Natural killer cell (primary cell): Measurements from ENCODE around the gene SLC35F4. TPM values are rescaled to one million over a fixed set of nuclear protein-coding genes. Genes with fewer than 3 reads are reported as not detected.

ENCODE experiments used
- ATAC-seq, 3 donors: fragments of 150-1000 bp in 2 of 3; fragments of 200-7000 bp in 1 of 3; cut with Tn5 transposase; 1 replicate in 1 of 3; 2 replicates in 2 of 3; pipeline ENCODE4 v1.10.0; 2021; ENCODE audit warnings: mild to moderate bottlenecking in 2 of 3, moderate library complexity in 2 of 3
- DNase-seq, 2 donors: peaks; one replicate each; pipeline versions ENCODE4 v3.0.0 to v3.0.0-alpha.2; 2013 to 2021; ENCODE audit warnings: mixed read lengths in 1 of 2
- H3K27ac ChIP-seq: one replicate; pipeline ENCODE4 v1.5.1; 2013; ENCODE audit warnings: mild to moderate bottlenecking, low read length
- H3K27me3 ChIP-seq: one replicate; pipeline ENCODE4 v1.6.1; 2013; ENCODE audit warnings: low read length; ENCODE audit not compliant: control insufficient read depth, insufficient read depth
- H3K36me3 ChIP-seq: one replicate; pipeline ENCODE4 v1.6.1; 2013; ENCODE audit warnings: low read length; ENCODE audit not compliant: control insufficient read depth, insufficient read depth
- H3K4me1 ChIP-seq: one replicate; pipeline ENCODE4 v1.6.1; 2013; ENCODE audit warnings: low read length; ENCODE audit not compliant: control insufficient read depth, insufficient read depth
- H3K4me3 ChIP-seq: one replicate; pipeline ENCODE4 v1.5.1; 2013; ENCODE audit warnings: low read length
- H3K9me3 ChIP-seq: one replicate; pipeline ENCODE4 v1.6.1; 2013; ENCODE audit warnings: low read length; ENCODE audit not compliant: control insufficient read depth, insufficient read depth
- H3K27ac Mint-ChIP-seq, 2 donors: one replicate each; pipeline ENCODE4 v1.8.0; 2022; ENCODE audit warnings: mild to moderate bottlenecking in 2 of 2, mixed read lengths in 2 of 2, moderate library complexity in 1 of 2
- H3K27me3 Mint-ChIP-seq, 2 donors: one replicate each; pipeline ENCODE4 v1.8.0; 2022; ENCODE audit warnings: low read depth in 2 of 2, mixed read lengths in 2 of 2
- H3K36me3 Mint-ChIP-seq: one replicate; pipeline ENCODE4 v1.8.0; 2022; ENCODE audit warnings: mixed read lengths
- H3K4me1 Mint-ChIP-seq, 2 donors: one replicate each; pipeline ENCODE4 v1.8.0; 2022; ENCODE audit warnings: mixed read lengths in 2 of 2
- H3K4me3 Mint-ChIP-seq: one replicate; pipeline ENCODE4 v1.8.0; 2022; ENCODE audit warnings: mild to moderate bottlenecking, moderate library complexity, mixed read lengths
- H3K9me3 Mint-ChIP-seq, 2 donors: one replicate each; pipeline ENCODE4 v1.8.0; 2022; ENCODE audit warnings: mixed read lengths in 2 of 2
- whole genome bisulfite sequencing: methylation state at CpG from one replicate; pipeline ENCODE4 v1.1.7; 2013; ENCODE audit warnings: missing lambda C conversion rate; ENCODE audit not compliant: insufficient coverage; 5-methylcytosine and 5-hydroxymethylcytosine counted together
- intact Hi-C: fragments of 100-400 bp; cut with micrococcal nuclease; formaldehyde crosslinking; loops from one replicate; pipeline ENCODE4 v1.14.2; 2022
- total RNA-seq, 4 donors: library from RNA; stranded (reverse); fragments of 120-200 nt in 1 of 4; gene quantifications; one replicate each; pipeline versions ENCODE4 v1.2.3 to v1.2.4, GENCODE V29; 2013 to 2022
- TF ChIP-seq, protein P1 (sequence below): fragments of 200-600 bp; IDR thresholded peaks from one replicate; pipeline ENCODE4 v1.8.0; 2022; ENCODE audit warnings: antibody characterized with exemption

Gene SLC35F4
- total RNA-seq, 3 donors from 2014 or later (not counting 1 experiment from before 2014, with no cell fraction given) = not detected

DNA sequence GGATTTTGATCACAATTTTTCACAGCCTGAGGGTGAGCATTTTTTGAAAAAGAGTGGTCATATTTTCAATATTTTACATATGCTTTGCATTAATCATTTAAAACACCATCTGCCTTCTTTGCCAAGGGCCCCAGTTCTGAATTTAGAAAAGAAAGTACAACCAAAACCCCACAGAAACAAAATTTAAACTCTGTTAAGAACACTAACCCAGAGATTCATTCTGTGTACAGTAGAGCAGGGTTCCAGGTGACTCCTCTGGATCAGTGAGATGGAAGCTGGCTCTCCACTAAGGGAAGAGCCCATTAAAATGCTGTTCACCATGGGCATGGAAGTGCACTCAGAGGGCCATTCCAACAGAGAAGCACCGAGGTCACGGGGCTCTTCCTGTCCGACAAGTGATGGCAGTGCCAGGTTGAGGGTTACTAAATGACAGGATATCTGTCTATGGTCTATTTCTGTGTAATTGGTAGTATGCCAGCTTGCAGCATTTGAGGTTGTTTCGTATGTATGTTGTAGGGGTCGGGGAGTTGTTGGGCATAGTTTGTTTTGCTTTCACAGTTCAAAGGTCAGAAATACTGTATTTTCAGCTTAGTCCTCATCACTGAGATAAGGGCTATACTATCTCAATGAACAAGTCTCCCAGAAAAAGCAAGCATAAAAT is 95.9 kb downstream of the SLC35F4 start:
- no peak for ATAC-seq
- no peak overlapping the region for H3K4me3 Mint-ChIP-seq
- 84% methylated on average over 4 of the region's 5 CpGs for WGBS

DNA sequence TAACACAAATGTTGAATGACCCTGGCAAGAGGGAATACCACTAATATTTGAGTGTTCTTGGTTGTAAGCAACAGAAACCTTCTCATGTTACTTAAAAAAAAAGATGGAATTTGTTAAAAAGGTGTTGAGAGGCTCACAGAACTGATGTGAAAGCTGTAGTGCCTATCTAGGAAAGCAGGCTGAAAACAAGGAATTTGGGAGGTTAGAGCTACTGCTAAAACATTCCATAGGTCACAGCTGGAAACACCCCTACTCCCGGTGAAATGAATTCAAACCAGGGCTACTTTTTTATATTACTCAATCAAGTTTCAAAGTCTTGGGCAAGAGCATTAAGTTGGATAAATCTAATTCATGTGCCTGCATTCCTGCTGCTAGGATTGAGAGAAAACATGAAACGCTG is 104.1 kb downstream of the SLC35F4 start:
- DNase-seq (no peak), ATAC-seq (no peak)
- TF ChIP-seq, protein P1, sequence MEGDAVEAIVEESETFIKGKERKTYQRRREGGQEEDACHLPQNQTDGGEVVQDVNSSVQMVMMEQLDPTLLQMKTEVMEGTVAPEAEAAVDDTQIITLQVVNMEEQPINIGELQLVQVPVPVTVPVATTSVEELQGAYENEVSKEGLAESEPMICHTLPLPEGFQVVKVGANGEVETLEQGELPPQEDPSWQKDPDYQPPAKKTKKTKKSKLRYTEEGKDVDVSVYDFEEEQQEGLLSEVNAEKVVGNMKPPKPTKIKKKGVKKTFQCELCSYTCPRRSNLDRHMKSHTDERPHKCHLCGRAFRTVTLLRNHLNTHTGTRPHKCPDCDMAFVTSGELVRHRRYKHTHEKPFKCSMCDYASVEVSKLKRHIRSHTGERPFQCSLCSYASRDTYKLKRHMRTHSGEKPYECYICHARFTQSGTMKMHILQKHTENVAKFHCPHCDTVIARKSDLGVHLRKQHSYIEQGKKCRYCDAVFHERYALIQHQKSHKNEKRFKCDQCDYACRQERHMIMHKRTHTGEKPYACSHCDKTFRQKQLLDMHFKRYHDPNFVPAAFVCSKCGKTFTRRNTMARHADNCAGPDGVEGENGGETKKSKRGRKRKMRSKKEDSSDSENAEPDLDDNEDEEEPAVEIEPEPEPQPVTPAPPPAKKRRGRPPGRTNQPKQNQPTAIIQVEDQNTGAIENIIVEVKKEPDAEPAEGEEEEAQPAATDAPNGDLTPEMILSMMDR = no peak
- Histone ChIP-seq H3K9me3 (no peaks in the 10 kb centered on the region), H3K4me3 (no peak overlapping the region), H3K27me3 (no peaks in the 10 kb centered on the region), H3K36me3 (no peaks in the 10 kb centered on the region), H3K27ac (no peak overlapping the region), H3K4me1 (no peaks in the 10 kb centered on the region)
- intact Hi-C loops = no loop called here
- Mint-ChIP-seq H3K36me3 (no peaks in the 10 kb centered on the region), H3K4me3 (no peak overlapping the region), H3K27me3 (no peaks in the 10 kb centered on the region), H3K4me1 (no peaks in the 10 kb centered on the region), H3K27ac (no peak overlapping the region), H3K9me3 (peaks cover 6 to 15% of the 10 kb centered on the region in 2 donors)
- 53% methylated on average over 2 of the region's 2 CpGs for WGBS

More for the DNA sequence above, 95.9 kb downstream of the SLC35F4 start:
- Mint-ChIP-seq H3K27ac (no peak overlapping the region), H3K4me1 (no peaks in the 10 kb centered on the region), H3K9me3 (peaks cover 6 to 9% of the 10 kb centered on the region in 2 donors), H3K27me3 (no peaks in the 10 kb centered on the region), H3K36me3 (no peaks in the 10 kb centered on the region)
- intact Hi-C loops = no loop called here
- H3K9me3 ChIP-seq = peaks cover 10% of the 10 kb centered on the region
- H3K27me3 ChIP-seq = no peaks in the 10 kb centered on the region
- H3K36me3 ChIP-seq = no peaks in the 10 kb centered on the region
- H3K4me3 ChIP-seq = no peak overlapping the region
- TF ChIP-seq, protein P1 = no peak
- no peak overlapping the region for H3K27ac ChIP-seq
- DNase-seq = no peak
- no peaks in the 10 kb centered on the region for H3K4me1 ChIP-seq

DNA sequence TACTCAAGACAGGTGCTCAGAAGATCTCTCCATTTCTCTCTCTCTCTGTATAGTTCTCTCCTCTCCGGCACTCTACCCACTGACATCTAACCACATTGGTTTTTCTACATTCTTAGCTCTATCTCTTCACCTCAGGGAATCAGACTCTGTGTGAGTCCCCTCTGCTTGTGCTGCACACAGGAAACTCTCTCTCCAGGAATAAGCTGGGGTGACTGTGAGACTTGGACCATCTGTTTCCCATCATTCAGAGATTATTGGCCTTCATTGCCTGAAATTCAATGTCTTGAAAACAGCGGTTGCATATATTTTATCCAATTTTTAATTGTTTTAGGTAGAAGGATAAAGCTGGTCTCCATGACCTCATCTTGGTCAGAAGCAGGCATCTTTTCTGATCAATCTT is 105.0 kb downstream of the SLC35F4 start:
- Mint-ChIP-seq H3K27me3 (no peaks in the 10 kb centered on the region), H3K4me1 (no peaks in the 10 kb centered on the region), H3K9me3 (peaks cover 6 to 14% of the 10 kb centered on the region in 2 donors), H3K4me3 (no peak overlapping the region), H3K27ac (no peak overlapping the region), H3K36me3 (no peaks in the 10 kb centered on the region)
- intact Hi-C loops = no loop called here
- H3K27me3 ChIP-seq = no peaks in the 10 kb centered on the region
- no peak overlapping the region for H3K27ac ChIP-seq
- DNase-seq (no peak), ATAC-seq (no peak)
- H3K4me1 ChIP-seq = no peaks in the 10 kb centered on the region
- no peaks in the 10 kb centered on the region for H3K9me3 ChIP-seq
- no peaks in the 10 kb centered on the region for H3K36me3 ChIP-seq
- H3K4me3 ChIP-seq = no peak overlapping the region
- TF ChIP-seq, protein P1 = no peak
- 80% methylated on average over 2 of the region's 2 CpGs for WGBS

DNA sequence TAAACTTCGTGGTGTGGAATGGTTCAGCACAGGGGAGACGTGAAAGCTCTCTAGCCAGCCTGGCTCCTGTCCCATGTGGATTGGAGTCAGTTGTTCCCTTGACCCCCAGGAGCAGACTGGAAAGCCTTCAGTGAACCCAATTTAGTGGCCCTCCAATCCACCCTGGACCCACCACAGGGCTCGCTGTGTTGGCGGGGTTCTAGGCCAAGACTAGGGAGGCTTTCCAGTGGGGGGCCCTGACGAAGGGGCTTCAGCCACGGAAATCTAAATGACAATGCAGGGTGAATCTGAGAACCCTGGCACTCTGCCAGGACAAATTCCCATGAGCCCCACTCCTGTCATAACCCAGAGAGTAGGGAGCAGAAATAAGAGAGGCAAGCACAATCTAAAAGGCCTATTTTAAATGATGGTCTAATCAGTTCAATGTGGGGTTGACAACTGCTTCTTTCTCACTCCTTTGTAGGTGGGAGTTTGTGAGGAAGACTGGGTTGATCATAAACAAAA is 110.8 kb downstream of the SLC35F4 start:
- intact Hi-C loops = no loop called here
- 85% methylated on average over 6 of the region's 6 CpGs for WGBS
- no peaks in the 10 kb centered on the region for H3K36me3 Mint-ChIP-seq
- DNase-seq (no peak), ATAC-seq (no peak)
- TF ChIP-seq, protein P1 = no peak
- H3K27me3 ChIP-seq = no peaks in the 10 kb centered on the region
- no peaks in the 10 kb centered on the region for H3K36me3 ChIP-seq
- peaks cover 4% of the 10 kb centered on the region for H3K9me3 ChIP-seq
- H3K4me1 ChIP-seq = no peaks in the 10 kb centered on the region
- H3K4me3 ChIP-seq = no peak overlapping the region
- no peaks in the 10 kb centered on the region for H3K27me3 Mint-ChIP-seq
- no peak overlapping the region for H3K4me3 Mint-ChIP-seq
- H3K27ac Mint-ChIP-seq = no peak overlapping the region
- no peak overlapping the region for H3K27ac ChIP-seq
- H3K9me3 Mint-ChIP-seq = peaks cover 5 to 11% of the 10 kb centered on the region in 2 donors
- H3K4me1 Mint-ChIP-seq = no peaks in the 10 kb centered on the region
